Midbrain (tissue), 1 donor: Measurements from ENCODE around the gene FLNB.

Source experiments
- DNase-seq: peaks from one replicate; lab custom pipeline; 2025; lab: John Stamatoyannopoulos, UW

Gene FLNB

GRCh38 chr3:58205981-58206380 lies 197.8 kb downstream of the FLNB start:
- no peak for DNase-seq

GRCh38 chr3:58206406-58207011 lies 198.3 kb downstream of the FLNB start:
- no peak for DNase-seq

GRCh38 chr3:58207954-58208353 lies 199.7 kb downstream of the FLNB start:
- DNase-seq = no peak

GRCh38 chr3:58209933-58210332 lies 201.7 kb downstream of the FLNB start:
- no peak for DNase-seq

GRCh38 chr3:58210761-58211460 lies 202.7 kb downstream of the FLNB start, which contains the start of gene DNASE1L3:
DNASE1L3 (minus strand) TSS chr3:58210972; CDS start chr3:58210906, 66 bp downstream.
- no peak for DNase-seq

- DNase-seq = no peak
Observed at GRCh38 chr3:58214484-58215316, 206.5 kb downstream of the FLNB start.

GRCh38 chr3:58215317-58216025 lies 207.2 kb downstream of the FLNB start:
- no peak for DNase-seq

- no peak for DNase-seq
Observed at GRCh38 chr3:58216496-58217195, 208.4 kb downstream of the FLNB start.

- DNase-seq = peak; percentile 77
Observed at GRCh38 chr3:58217209-58217811, 209.1 kb downstream of the FLNB start.

- no peak for DNase-seq
Observed at GRCh38 chr3:58218904-58219303, 210.7 kb downstream of the FLNB start.
